GM23338 (cell line): ENCODE measurements around the gene SRI. TPM values are rescaled to one million over a fixed set of nuclear protein-coding genes. Genes with fewer than 3 reads are reported as not detected.
A peak's percentile ranks its signal among the peaks of the same experiment; 100 is the strongest.

ENCODE experiments used
- ATAC-seq: fragments of 200-7000 bp; cut with Tn5 transposase; 3 replicates; pipeline ENCODE4 v1.9.1; 2020
- DNase-seq: peaks from one replicate; pipeline ENCODE4 v3.0.0-alpha.2; 2015; ENCODE audit warnings: low spot score
- H2AFZ ChIP-seq: fragments of 200-600 bp; sonication (generic); 2 replicates; pipeline ENCODE4 v1.8.0; 2016; ENCODE audit warnings: antibody characterized with exemption, mild to moderate bottlenecking, moderate library complexity
- H3F3A ChIP-seq: fragments of 200-600 bp; sonication (generic); replicated peaks from 2 replicates; pipeline ENCODE4 v1.8.0; 2017; ENCODE audit warnings: antibody characterized with exemption, mixed run types, low read depth
- H3K27ac ChIP-seq: fragments of 200-600 bp; sonication (generic); 2 replicates; pipeline ENCODE4 v1.6.1; 2016; ENCODE audit warnings: low read depth
- H3K27me3 ChIP-seq: fragments of 200-600 bp; sonication (generic); 2 replicates; pipeline ENCODE4 v1.8.0; 2016; ENCODE audit warnings: mild to moderate bottlenecking, mixed run types, moderate library complexity; ENCODE audit not compliant: insufficient read depth
- H3K36me3 ChIP-seq: fragments of 200-600 bp; sonication (generic); 2 replicates; pipeline ENCODE4 v1.8.0; 2016; ENCODE audit warnings: mild to moderate bottlenecking; ENCODE audit not compliant: insufficient read depth
- H3K4me1 ChIP-seq: fragments of 200-600 bp; sonication (generic); 2 replicates; pipeline ENCODE4 v1.8.0; 2016; ENCODE audit warnings: mild to moderate bottlenecking, moderate library complexity; ENCODE audit not compliant: insufficient read depth
- H3K4me2 ChIP-seq: fragments of 200-600 bp; sonication (generic); 2 replicates; pipeline ENCODE4 v1.7.1; 2017; ENCODE audit warnings: mixed run types
- H3K4me3 ChIP-seq: fragments of 200-600 bp; sonication (generic); 2 replicates; pipeline ENCODE4 v1.6.1; 2016; ENCODE audit warnings: mixed run types
- H3K79me2 ChIP-seq: fragments of 200-600 bp; sonication (generic); replicated peaks from 2 replicates; pipeline ENCODE4 v1.8.0; 2017; ENCODE audit warnings: mild to moderate bottlenecking; ENCODE audit not compliant: insufficient read depth
- H3K9me2 ChIP-seq: fragments of 200-600 bp; sonication (generic); 2 replicates; pipeline ENCODE4 v1.8.0; 2017; ENCODE audit not compliant: insufficient read depth
- H4K20me1 ChIP-seq: fragments of 200-600 bp; sonication (generic); replicated peaks from 2 replicates; pipeline ENCODE4 v1.8.0; 2017; ENCODE audit warnings: mild to moderate bottlenecking; ENCODE audit not compliant: insufficient read depth
- H3K27ac Mint-ChIP-seq: 2 replicates; pipeline ENCODE4 v1.8.0; 2020; ENCODE audit warnings: inconsistent platforms, mild to moderate bottlenecking, moderate library complexity, mixed read lengths
- H3K27me3 Mint-ChIP-seq: 3 replicates; pipeline ENCODE4 v1.8.0; 2022; ENCODE audit warnings: low read depth, mild to moderate bottlenecking, moderate library complexity, mixed read lengths, inconsistent platforms; ENCODE audit not compliant: insufficient read depth, poor library complexity
- H3K36me3 Mint-ChIP-seq: 3 replicates; pipeline ENCODE4 v1.8.0; 2021; ENCODE audit warnings: low read depth, mild to moderate bottlenecking, inconsistent platforms, moderate library complexity, mixed read lengths
- H3K4me1 Mint-ChIP-seq: 3 replicates; pipeline ENCODE4 v1.8.0; 2020; ENCODE audit warnings: mild to moderate bottlenecking, inconsistent platforms, mixed read lengths
- H3K4me3 Mint-ChIP-seq: 3 replicates; pipeline ENCODE4 v1.8.0; 2021; ENCODE audit warnings: moderate library complexity, mild to moderate bottlenecking, inconsistent platforms, mixed read lengths
- H3K9me3 Mint-ChIP-seq: 3 replicates; pipeline ENCODE4 v1.8.0; 2020; ENCODE audit warnings: moderate library complexity, mild to moderate bottlenecking, inconsistent platforms, mixed read lengths
- CREB1 ChIP-seq: fragments of 250-450 bp; sonication (Bioruptor Pico); IDR thresholded peaks from 2 replicates; pipeline ENCODE4 v1.5.0; 2020; ENCODE audit warnings: low read depth, mild to moderate bottlenecking, moderate library complexity
- EZH2 ChIP-seq: fragments of 200-600 bp; sonication (generic); IDR thresholded peaks from one replicate; pipeline ENCODE4 v1.8.0; 2017; ENCODE audit warnings: antibody characterized with exemption, mild to moderate bottlenecking, low read depth; ENCODE audit not compliant: unreplicated experiment
- EZH2phosphoT487 ChIP-seq: fragments of 200-600 bp; sonication (generic); IDR thresholded peaks from one replicate; pipeline ENCODE4 v1.8.1; 2018; ENCODE audit warnings: antibody characterized with exemption; ENCODE audit not compliant: unreplicated experiment
- JUNB ChIP-seq: IDR thresholded peaks from one replicate; pipeline ENCODE4 v1.6.1; 2016; ENCODE audit warnings: antibody characterized with exemption; ENCODE audit not compliant: unreplicated experiment
- NANOG ChIP-seq: IDR thresholded peaks from 2 replicates; pipeline ENCODE4 v1.6.1; 2016; ENCODE audit warnings: antibody characterized with exemption, borderline replicate concordance
- STAT1 ChIP-seq: IDR thresholded peaks from one replicate; pipeline ENCODE4 v1.6.1; 2016; ENCODE audit warnings: antibody characterized with exemption; ENCODE audit not compliant: unreplicated experiment
- ZNF114 ChIP-seq: fragments of 250-450 bp; sonication (Bioruptor Pico); IDR thresholded peaks from 2 replicates; pipeline ENCODE4 v1.5.0; 2020; ENCODE audit warnings: mild to moderate bottlenecking, moderate library complexity
- ZNF331 ChIP-seq: fragments of 250-450 bp; sonication (Bioruptor Pico); IDR thresholded peaks from 2 replicates; pipeline ENCODE4 v1.5.0; 2020; ENCODE audit warnings: low read depth, mild to moderate bottlenecking, moderate library complexity
- polyA plus RNA-seq: library from polyadenylated mRNA; unstranded; fragments of >200 nt; fragmentation: Nextera tagmentation; extraction: Ambion mirVana; gene quantifications from 2 replicates; pipeline ENCODE4 v1.2.1, GENCODE V29; 2016
- total RNA-seq: library from RNA; depleted of rRNA; stranded (reverse); fragments of >200 nt; shearing (Covaris generic); gene quantifications from 2 replicates; pipeline ENCODE4 v1.2.3, GENCODE V29; 2014
- TF ChIP-seq, protein P1 (sequence below), 2 experiments: fragments of 200-600 bp in 1 of 2; sonication (generic) in 1 of 2; conservative IDR thresholded peaks; 2 replicates each; pipeline versions ENCODE4 v1.5.1 to v1.6.1; 2016 to 2017; ENCODE audit warnings: antibody characterized with exemption in 2 of 2, low read depth in 2 of 2, mild to moderate bottlenecking in 2 of 2, moderate library complexity in 1 of 2
- TF ChIP-seq, protein P2 (sequence below): fragments of 250-450 bp; sonication (Bioruptor Pico); IDR thresholded peaks from 2 replicates; pipeline ENCODE4 v1.5.0; 2020; ENCODE audit warnings: mild to moderate bottlenecking, moderate library complexity
- TF ChIP-seq, protein P3 (sequence below): IDR thresholded peaks from 2 replicates; pipeline ENCODE4 v1.6.1; 2016; ENCODE audit warnings: antibody characterized with exemption

The SRI gene
- total and polyA plus RNA-seq, 2 experiments from 2014 or later = 141 to 321 TPM

DNA sequence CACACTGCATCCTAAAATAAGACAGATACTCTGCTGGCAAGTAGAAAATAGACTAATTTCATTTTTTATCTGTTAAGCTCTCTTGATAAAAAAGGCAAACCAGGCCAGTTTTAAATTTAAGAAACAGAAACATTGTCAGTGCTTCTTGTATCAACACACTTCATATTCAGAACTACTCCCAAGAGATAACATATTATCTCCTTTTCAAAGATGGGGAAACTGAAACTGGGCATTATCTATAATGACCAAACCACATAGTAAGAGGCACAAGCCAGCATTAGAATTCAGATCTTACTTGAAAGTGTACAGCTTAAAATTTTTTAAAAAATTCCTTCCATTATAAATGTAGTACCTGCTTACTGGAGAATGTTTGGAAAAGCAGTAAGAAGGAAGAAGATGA is 14.7 kb downstream of the SRI start:
- DNase-seq = no peak
- H3K27me3 Mint-ChIP-seq = no peaks in the 10 kb centered on the region

DNA sequence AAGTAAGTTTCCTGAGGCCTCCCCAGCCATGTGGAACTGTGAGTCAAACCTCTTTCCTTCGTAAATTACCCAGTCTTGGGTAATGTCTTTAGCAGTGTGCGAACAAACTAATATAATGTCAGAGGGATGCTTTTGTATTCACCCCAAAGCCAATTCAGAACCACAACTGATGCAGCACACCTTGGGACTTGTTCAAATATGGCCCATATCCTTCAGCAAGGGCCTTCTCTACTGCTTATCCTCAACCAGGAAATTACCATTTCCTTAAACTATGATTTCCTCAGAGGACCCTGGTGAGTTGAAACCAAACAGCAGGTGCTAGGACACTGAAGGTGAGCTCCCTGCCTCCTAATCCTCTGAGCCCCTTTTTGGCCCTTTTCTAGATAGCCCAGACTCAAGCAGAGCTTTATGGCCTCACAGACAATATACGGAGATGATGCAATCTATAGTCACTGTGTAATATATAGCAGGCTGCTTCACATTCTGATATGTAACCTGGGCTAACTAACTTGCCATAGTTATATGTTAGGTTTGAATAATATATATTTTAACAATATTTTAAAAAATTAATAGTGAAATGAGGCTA is 15.2 kb downstream of the SRI start:
- H3K9me3 Mint-ChIP-seq = no peaks in the 10 kb centered on the region
- no peak for ATAC-seq
- TF ChIP-seq EZH2 = no peak
- TF ChIP-seq EZH2phosphoT487 = no peak
- no peak for TF ChIP-seq NANOG
- TF ChIP-seq STAT1 = no peak
- no peak for TF ChIP-seq ZNF331
- TF ChIP-seq JUNB = no peak
- TF ChIP-seq, protein P1, sequence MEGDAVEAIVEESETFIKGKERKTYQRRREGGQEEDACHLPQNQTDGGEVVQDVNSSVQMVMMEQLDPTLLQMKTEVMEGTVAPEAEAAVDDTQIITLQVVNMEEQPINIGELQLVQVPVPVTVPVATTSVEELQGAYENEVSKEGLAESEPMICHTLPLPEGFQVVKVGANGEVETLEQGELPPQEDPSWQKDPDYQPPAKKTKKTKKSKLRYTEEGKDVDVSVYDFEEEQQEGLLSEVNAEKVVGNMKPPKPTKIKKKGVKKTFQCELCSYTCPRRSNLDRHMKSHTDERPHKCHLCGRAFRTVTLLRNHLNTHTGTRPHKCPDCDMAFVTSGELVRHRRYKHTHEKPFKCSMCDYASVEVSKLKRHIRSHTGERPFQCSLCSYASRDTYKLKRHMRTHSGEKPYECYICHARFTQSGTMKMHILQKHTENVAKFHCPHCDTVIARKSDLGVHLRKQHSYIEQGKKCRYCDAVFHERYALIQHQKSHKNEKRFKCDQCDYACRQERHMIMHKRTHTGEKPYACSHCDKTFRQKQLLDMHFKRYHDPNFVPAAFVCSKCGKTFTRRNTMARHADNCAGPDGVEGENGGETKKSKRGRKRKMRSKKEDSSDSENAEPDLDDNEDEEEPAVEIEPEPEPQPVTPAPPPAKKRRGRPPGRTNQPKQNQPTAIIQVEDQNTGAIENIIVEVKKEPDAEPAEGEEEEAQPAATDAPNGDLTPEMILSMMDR (conservative IDR thresholded peaks at IDR 0.05; ENCODE audit: low read depth in 2 of 2) = no peak
- TF ChIP-seq, protein P2, sequence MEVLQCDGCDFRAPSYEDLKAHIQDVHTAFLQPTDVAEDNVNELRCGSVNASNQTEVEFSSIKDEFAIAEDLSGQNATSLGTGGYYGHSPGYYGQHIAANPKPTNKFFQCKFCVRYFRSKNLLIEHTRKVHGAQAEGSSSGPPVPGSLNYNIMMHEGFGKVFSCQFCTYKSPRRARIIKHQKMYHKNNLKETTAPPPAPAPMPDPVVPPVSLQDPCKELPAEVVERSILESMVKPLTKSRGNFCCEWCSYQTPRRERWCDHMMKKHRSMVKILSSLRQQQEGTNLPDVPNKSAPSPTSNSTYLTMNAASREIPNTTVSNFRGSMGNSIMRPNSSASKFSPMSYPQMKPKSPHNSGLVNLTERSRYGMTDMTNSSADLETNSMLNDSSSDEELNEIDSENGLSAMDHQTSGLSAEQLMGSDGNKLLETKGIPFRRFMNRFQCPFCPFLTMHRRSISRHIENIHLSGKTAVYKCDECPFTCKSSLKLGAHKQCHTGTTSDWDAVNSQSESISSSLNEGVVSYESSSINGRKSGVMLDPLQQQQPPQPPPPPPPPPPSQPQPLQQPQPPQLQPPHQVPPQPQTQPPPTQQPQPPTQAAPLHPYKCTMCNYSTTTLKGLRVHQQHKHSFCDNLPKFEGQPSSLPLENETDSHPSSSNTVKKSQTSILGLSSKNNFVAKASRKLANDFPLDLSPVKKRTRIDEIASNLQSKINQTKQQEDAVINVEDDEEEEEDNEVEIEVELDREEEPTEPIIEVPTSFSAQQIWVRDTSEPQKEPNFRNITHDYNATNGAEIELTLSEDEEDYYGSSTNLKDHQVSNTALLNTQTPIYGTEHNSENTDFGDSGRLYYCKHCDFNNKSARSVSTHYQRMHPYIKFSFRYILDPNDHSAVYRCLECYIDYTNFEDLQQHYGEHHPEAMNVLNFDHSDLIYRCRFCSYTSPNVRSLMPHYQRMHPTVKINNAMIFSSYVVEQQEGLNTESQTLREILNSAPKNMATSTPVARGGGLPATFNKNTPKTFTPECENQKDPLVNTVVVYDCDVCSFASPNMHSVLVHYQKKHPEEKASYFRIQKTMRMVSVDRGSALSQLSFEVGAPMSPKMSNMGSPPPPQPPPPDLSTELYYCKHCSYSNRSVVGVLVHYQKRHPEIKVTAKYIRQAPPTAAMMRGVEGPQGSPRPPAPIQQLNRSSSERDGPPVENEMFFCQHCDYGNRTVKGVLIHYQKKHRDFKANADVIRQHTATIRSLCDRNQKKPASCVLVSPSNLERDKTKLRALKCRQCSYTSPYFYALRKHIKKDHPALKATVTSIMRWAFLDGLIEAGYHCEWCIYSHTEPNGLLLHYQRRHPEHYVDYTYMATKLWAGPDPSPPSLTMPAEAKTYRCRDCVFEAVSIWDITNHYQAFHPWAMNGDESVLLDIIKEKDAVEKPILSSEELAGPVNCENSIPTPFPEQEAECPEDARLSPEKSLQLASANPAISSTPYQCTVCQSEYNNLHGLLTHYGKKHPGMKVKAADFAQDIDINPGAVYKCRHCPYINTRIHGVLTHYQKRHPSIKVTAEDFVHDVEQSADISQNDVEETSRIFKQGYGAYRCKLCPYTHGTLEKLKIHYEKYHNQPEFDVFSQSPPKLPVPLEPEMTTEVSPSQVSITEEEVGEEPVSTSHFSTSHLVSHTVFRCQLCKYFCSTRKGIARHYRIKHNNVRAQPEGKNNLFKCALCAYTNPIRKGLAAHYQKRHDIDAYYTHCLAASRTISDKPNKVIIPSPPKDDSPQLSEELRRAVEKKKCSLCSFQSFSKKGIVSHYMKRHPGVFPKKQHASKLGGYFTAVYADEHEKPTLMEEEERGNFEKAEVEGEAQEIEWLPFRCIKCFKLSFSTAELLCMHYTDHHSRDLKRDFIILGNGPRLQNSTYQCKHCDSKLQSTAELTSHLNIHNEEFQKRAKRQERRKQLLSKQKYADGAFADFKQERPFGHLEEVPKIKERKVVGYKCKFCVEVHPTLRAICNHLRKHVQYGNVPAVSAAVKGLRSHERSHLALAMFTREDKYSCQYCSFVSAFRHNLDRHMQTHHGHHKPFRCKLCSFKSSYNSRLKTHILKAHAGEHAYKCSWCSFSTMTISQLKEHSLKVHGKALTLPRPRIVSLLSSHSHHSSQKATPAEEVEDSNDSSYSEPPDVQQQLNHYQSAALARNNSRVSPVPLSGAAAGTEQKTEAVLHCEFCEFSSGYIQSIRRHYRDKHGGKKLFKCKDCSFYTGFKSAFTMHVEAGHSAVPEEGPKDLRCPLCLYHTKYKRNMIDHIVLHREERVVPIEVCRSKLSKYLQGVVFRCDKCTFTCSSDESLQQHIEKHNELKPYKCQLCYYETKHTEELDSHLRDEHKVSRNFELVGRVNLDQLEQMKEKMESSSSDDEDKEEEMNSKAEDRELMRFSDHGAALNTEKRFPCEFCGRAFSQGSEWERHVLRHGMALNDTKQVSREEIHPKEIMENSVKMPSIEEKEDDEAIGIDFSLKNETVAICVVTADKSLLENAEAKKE (CRISPR knock-in tag) = no peak
- no peak for TF ChIP-seq ZNF114 (CRISPR knock-in tag)

More for the DNA sequence above, 14.7 kb downstream of the SRI start:
- Histone ChIP-seq H3K4me3 (no peak overlapping the region), H3K27me3 (no peaks in the 10 kb centered on the region), H3F3A (no peaks in the 10 kb centered on the region), H2AFZ (no peak overlapping the region), H3K4me1 (peaks cover 25% of the 10 kb centered on the region), H3K36me3 (peaks cover 34% of the 10 kb centered on the region), H3K9me2 (no peaks in the 10 kb centered on the region), H3K79me2 (no peaks in the 10 kb centered on the region), H3K27ac (no peak overlapping the region), H3K4me2 (no peak overlapping the region), H4K20me1 (no peaks in the 10 kb centered on the region)
- Mint-ChIP-seq H3K36me3 (peaks cover 58% of the 10 kb centered on the region), H3K4me3 (no peak overlapping the region), H3K27ac (no peak overlapping the region), H3K4me1 (peaks cover 28% of the 10 kb centered on the region), H3K9me3 (no peaks in the 10 kb centered on the region)
- TF ChIP-seq EZH2 (no peak), STAT1 (no peak), CREB1 (CRISPR knock-in tag) (no peak), EZH2phosphoT487 (no peak), ZNF331 (no peak), ZNF114 (CRISPR knock-in tag) (no peak)
- TF ChIP-seq, protein P3, sequence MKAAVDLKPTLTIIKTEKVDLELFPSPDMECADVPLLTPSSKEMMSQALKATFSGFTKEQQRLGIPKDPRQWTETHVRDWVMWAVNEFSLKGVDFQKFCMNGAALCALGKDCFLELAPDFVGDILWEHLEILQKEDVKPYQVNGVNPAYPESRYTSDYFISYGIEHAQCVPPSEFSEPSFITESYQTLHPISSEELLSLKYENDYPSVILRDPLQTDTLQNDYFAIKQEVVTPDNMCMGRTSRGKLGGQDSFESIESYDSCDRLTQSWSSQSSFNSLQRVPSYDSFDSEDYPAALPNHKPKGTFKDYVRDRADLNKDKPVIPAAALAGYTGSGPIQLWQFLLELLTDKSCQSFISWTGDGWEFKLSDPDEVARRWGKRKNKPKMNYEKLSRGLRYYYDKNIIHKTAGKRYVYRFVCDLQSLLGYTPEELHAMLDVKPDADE = no peak
- no peak for ATAC-seq

More for the DNA sequence above, 15.2 kb downstream of the SRI start:
- Mint-ChIP-seq H3K36me3 (peaks cover 53% of the 10 kb centered on the region), H3K27ac (peak overlapping the region; percentile 82), H3K4me3 (no peak overlapping the region), H3K27me3 (no peaks in the 10 kb centered on the region), H3K4me1 (peaks cover 32% of the 10 kb centered on the region)
- H3K4me2 ChIP-seq = no peak overlapping the region
- H3K4me3 ChIP-seq = no peak overlapping the region
- no peaks in the 10 kb centered on the region for H3K79me2 ChIP-seq
- no peak overlapping the region for H3K27ac ChIP-seq
- DNase-seq = no peak
- H3K4me1 ChIP-seq = peaks cover 29% of the 10 kb centered on the region
- H4K20me1 ChIP-seq = no peaks in the 10 kb centered on the region
- H2AFZ ChIP-seq = no peak overlapping the region
- no peaks in the 10 kb centered on the region for H3F3A ChIP-seq
- H3K27me3 ChIP-seq = no peaks in the 10 kb centered on the region
- peaks cover 34% of the 10 kb centered on the region for H3K36me3 ChIP-seq
- H3K9me2 ChIP-seq = no peaks in the 10 kb centered on the region
